ENCODE results near the gene HSPB1.
"Not testable (repeated sequence)": the region's sequence is repeated elsewhere in the genome, so short reads cannot be mapped to it uniquely, and the experiment has no call there.

The HSPB1 gene

GRCh38 chr7:76335417-76335816 lies 32.9 kb downstream of the HSPB1 start:
- not testable (repeated sequence) for DNase-seq

- no peak for DNase-seq
Observed at GRCh38 chr7:76336094-76336493, 33.6 kb downstream of the HSPB1 start.

GRCh38 chr7:76337147-76337546 lies 34.7 kb downstream of the HSPB1 start:
- DNase-seq, result no peak

GRCh38 chr7:76338298-76339084 lies 36.0 kb downstream of the HSPB1 start:
- no peak for DNase-seq

- DNase-seq, result no peak
Observed at GRCh38 chr7:76340617-76341131, 38.2 kb downstream of the HSPB1 start.

- DNase-seq, result no peak
Observed at GRCh38 chr7:76342222-76342621, 39.7 kb downstream of the HSPB1 start.

GRCh38 chr7:76343294-76343930 lies 40.9 kb downstream of the HSPB1 start:
- DNase-seq, result no peak

GRCh38 chr7:76343931-76344321 lies 41.5 kb downstream of the HSPB1 start:
- no peak for DNase-seq

- DNase-seq, result no peak
Observed at GRCh38 chr7:76346097-76346496, 43.6 kb downstream of the HSPB1 start.

GRCh38 chr7:76346778-76347177 lies 44.3 kb downstream of the HSPB1 start:
- no peak for DNase-seq

- DNase-seq, result no peak
Observed at GRCh38 chr7:76347710-76348109, 45.2 kb downstream of the HSPB1 start.

- DNase-seq, result no peak
Observed at GRCh38 chr7:76349313-76349885, 46.9 kb downstream of the HSPB1 start.

GRCh38 chr7:76351372-76351771 lies 48.9 kb downstream of the HSPB1 start:
- no peak for DNase-seq

- no peak for DNase-seq
Observed at GRCh38 chr7:76352193-76352592, 49.7 kb downstream of the HSPB1 start.

GRCh38 chr7:76353744-76354143 lies 51.3 kb downstream of the HSPB1 start:
- DNase-seq, result no peak

All from CD4-positive, alpha-beta T cell treated with Interleukin-4 for 4 hours (primary cell).